GM21737 (cell line): ENCODE data around the gene PTPRG.
"Not testable (repeated sequence)": the region's sequence is repeated elsewhere in the genome, so short reads cannot be mapped to it uniquely, and the experiment has no call there.

Source experiments
- ATAC-seq: cut with Tn5 transposase; IDR thresholded peaks from one replicate; pipeline ENCODE4 v1.9.1; 2021; ENCODE audit warnings: mild to moderate bottlenecking, moderate library complexity; ENCODE audit not compliant: unreplicated experiment

PTPRG gene

DNA sequence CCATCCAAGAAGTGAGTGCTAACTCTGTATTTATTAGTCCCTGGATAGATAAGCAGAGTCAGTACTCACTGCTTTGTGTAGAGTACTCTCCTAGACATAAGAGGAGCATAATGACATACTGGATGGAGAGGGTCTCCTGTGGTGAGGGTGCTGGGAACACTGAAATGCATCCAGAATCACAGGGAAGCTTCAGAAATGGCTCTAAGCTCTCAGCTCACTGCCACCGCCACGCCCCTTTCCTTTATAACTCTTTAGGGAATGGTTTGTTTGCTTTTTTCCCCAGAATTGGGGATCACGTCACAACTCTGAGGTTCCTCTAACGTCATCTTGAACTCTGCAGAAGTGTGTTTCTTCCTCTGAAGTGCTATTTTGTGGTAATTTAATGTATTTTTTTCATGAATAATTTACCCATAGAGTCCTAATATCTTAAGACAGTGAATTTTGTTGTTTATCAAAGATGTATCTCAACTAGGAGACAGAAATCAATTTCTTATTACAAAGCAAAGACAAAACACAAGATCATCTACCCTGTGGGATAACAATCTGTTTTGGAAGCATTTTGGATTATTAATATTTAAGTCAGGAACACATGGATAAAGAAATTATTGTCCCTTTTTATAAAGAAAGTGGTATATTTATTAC is 154.6 kb downstream of the PTPRG start:
- ATAC-seq, result no peak

DNA sequence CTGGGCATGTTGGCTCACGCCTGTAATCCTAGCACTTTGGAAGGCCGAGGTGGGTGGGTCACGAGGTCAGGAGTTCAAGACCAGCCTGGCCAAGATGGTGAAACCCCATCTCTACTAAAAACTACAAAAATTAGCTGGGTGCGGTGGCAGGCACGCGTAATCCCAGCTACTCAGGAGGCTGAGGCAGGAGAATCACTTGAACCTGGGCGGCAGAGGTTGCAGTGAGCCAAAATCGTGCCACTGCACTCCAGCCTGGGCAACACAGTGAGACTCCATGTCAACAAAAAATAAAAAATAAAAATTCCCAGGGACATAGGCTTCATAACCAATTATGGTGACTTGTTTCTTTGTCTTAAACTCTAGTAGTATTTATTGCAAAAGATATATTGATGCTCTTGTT is 155.3 kb downstream of the PTPRG start:
- ATAC-seq, result not testable (repeated sequence)

DNA sequence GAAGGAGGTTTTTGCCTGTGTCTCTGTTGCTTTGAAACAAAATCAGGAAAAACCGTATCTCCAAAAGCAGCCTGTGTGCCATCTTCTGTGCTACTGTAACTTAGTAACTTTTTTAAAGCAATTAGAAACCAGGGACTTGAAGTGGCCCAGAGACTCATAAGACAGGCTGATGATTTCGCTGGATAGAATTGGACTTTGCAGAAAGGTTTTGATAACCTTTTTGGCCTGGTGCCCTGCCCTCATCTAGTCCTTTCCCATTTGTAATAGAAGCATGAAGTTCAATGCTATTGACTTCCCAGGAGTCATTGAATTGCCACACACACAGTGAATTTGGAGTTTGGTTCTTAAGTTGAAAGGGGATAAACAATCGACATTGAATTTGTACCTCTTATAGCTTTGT is 157.2 kb downstream of the PTPRG start:
- no peak for ATAC-seq

DNA sequence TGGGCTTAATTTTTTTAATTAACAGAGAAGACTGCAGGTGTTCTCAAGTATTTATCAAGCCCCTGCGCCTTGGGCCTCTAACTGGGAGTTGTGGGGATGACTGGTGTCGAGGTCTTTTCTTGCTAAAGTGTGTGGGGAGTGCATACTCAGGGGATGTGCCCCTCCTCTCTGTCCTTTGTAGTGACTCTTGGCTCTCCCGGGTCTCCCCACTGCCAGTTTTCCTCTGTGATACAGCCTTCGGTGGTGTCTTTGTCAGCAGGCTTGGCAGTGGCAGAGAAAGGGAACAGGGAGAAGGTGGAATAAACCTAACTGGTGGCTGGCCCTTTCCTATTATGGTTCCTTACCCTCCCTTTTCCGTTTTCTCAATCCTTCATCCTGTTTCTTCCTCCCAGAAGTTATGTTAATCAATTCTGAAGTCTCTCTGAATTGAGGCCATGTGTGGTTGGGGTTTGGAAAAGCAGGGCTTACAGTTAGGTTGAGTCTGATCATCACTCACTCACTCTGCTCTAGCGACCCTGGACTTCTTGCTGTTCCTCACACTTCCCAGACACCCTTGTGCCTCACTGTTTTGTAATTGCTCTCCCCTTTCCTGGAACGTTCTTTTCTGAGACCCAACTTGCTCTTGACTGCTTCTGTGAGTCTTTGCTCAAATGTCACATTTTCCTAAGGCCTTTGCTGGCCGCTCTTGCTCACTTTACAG is 158.1 kb downstream of the PTPRG start:
- ATAC-seq, result no peak

DNA sequence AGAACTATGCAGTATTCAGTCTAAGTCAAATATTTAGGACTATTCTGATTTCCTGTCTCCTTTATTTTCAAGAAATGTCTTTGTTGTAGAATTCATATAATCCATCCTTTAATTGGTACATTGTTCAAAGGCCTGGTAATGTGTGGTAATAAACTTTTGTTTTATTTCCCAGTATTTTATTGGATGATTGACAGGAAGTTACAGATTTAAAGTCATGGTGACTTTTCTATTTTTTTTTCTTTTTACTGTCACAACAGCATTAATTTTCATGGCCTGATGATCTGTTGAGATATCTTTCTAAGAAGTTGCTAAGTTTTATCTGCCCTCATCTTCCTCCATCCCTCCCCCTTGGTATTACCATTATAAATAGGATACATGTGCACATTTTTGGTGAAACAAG is 161.7 kb downstream of the PTPRG start:
- ATAC-seq, result no peak

DNA sequence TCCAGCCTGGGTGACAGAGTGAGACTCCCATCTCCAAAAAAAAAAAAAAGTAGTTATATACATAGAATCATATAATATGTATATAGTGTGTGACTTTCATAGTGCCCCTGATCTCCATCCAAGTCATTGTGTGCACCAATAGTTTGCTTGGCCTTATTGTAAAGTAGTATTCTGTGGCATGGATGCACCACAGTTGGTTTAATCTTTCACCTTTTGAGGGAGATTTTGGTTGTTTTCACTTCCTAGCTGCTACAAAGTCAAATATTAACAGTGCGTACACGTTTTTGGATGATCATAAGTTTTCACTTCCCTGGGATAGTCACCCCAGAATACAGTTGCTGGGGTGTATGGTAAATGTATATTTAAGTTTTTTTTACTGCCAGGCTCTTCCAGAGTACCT is 162.8 kb downstream of the PTPRG start:
- peak; percentile 80 for ATAC-seq

DNA sequence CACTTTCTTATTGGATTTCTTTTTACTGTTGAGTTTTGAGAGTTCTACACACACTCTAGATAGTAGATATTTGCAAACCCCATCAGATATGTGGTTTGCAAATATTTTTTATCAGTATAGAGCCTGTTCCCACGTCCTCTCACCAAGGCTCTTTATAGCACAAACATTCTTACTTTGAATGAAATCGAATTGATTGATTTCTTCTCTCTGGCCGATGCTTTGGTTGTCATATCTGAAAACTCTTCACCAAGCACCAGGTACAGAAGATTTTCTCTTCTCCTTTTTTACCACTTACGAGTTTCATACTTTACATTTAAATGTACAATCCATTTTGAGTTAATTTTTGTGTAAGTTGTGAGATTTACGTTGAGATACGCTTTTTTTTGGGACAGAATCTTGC is 163.4 kb downstream of the PTPRG start:
- ATAC-seq, result peak; percentile 12

DNA sequence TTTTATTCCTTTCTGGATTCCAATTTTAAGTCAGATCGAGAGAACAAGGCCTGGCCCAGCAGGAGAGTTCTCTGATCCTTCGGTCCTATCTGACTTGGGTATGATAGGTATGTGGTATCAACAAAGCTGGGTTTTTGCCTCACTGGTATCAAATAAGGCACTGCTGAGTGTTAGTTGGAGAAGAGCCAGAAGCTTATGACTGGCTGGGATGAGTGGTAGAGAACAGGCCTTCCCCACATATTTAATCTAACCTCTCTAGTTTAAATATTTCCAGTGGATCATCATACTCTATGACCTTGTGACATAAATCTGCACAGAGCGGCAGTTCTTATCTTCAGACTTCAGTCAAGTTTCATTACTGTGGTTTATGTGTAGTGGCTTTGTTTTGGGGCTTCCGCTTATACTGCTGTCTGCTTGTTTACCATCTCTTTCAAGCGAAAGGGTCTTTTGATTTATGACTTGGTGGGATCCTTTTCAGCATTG is 164.5 kb downstream of the PTPRG start:
- ATAC-seq, result no peak

DNA sequence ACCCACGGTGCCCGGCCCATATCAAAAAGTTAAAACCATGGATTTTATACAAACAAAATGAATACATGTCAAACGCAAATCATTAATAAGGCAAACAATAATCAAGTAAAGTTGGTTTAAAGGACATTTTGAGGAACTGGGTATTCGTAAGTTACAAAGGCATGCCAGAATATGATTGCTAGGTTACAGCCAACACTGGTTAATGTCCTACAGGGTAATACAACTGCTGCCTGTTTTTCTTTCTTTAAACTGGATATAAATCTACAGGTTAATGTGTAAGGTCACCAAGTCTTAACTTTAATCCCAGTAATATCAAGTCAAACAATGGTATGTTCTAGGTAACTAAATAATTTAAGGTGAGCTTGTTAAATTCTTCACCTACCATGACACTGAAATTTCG is 166.1 kb downstream of the PTPRG start:
- ATAC-seq, result no peak

DNA sequence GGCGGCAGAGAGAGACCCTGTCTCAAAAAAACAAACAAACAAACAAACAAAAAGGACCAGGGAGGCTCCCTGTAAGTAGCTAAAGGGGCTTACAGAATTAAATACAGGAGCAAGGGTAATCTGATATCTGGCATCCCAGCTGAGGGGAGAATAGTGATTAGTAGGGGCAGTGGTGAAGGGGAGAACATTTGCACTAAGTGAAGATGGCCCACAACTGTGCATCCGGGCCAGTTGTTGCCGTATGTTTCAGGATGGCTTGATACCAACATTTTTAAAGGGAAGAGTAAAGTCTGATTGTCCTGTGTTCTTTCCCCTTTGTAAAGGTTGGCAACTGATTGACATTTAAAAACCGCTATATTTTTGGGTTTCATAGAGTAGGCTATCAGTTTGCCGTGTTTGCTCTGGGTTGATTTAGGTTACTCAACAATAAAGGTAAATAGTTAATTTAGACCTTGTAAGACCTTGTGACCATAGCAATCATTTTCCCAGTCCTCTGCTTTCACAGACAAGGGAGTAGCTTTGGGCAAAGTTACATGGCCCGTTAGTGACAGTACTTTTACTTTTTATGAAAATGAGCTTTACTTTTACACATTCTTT is 167.8 kb downstream of the PTPRG start:
- no peak for ATAC-seq

DNA sequence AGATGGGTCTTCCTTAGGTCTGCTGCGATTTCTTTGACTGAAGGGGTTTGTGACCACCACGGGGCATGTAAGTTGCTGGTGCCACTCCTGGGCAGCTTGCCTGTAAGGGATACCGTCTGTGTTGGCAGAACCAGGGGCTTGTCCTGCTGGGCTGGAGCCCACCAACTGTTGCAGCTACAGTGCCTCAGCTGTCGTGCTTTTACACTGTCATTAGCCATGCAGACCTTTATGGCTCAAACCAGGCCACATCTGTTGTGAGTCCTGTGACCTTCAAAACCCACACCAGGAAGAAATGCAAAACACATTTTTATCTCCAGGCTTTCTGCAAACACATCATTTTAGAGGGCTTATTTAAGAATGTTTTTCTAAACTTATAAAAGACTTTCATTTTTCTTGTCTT is 168.7 kb downstream of the PTPRG start:
- ATAC-seq, result no peak

DNA sequence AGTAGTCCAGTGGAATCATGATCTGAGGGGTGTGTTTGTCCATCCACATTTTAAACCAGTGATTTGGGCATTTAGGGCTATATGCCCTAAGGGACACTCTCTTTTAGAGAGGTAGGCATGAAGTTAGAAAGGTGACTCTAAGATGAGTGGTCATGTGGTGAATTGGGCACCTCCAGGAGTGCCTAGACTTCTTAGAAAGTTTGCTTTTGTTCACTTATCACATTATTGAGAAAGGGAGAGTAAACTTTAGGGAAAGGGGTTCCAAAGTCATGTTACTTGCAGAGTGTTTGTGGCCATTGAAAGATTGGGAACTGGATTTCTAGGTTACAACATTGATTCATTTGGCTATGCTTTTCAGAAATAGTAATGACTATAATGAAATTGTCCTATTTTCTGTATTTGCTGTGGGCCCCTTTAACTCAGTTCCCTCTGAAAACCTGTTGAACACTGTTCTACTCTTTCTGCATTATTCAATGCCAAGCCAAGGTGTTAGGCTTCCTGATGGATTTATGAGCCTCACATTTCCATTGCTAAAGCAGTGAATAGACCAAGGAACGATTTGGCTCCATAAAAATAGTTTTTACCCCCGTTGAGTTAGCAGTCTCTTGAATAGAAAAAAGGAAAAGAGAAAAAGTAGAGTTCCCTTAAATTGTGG is 169.3 kb downstream of the PTPRG start:
- no peak for ATAC-seq

DNA sequence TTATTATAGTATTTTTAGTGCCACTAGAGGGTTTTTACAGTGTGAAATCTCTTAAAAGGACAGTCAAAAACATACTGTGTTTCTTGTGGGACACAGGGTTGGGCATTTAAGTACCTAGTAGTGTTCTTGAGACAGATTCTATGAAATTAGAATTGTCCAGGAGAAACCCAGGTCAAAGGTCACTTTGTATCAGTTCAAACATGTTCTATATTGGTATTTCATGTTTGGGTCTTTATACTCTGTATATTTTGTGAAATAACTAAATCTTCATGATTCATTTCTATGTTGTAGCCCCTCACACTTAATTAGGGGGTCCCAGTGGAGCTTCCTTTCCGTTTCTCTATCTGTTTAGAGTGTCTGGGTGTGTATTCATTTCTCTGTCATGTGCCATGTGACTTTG is 171.6 kb downstream of the PTPRG start:
- ATAC-seq, result no peak

DNA sequence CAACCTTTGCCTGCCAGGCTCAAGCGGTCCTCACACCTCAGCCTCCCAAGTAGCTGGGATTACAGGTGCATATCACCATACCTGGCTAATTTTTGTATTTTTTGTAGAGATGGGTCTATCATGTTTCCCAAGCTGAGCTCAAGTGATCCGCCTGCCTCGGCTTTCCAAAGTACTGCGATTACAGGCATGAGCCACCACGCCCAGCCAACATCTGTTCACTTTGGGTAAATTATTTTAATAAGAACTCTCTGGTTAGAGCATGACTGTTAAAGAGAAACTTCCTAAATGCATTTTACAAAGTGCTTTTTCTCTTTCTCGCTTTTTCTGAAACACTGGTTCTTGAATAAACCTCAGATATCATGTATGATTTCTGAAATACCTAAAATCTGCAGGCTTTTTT is 172.5 kb downstream of the PTPRG start:
- ATAC-seq, result no peak

DNA sequence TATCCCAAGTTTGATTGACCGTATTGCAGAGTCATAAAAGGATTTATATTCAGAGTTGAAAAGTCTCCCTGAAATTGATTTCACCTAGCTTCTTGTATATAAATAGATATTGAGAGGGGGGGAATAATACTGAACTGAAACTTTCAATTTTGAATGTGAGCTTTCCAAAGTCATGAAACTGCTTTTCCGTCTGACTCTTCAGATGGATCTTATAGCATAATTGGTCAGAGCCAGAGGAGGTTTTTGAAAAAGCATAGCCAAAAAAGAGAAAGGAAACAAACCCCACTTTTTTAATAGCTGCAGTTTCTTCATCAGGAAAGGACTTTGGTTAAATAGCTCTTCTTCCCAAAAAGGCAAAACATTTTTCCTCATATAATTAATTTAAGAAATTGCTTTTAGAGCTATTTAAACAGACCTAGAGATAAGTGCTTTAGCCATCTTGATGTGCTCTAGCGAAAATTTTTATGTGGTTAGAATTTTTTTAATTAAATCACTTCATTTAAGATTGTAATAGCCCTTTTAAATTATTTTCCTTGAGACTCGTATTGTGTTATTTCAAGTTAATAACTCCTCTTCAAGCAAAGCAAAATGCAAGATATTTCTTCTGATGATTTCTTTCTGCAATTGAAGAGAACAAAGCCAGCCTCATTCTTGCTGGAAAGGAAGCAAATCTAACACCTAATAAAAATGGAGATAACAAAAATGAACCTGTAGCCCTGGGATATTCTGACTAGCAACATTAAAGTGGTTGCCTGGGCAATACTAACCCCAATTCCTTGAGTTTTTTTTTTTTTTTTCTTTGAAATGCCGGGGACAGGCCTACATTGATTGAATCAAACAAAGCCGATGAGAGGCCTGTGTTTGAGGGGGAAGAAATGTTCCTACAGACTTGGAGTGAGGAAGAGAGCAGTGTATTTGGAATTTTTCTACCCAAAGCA is 173.6 kb downstream of the PTPRG start:
- ATAC-seq, result no peak

DNA sequence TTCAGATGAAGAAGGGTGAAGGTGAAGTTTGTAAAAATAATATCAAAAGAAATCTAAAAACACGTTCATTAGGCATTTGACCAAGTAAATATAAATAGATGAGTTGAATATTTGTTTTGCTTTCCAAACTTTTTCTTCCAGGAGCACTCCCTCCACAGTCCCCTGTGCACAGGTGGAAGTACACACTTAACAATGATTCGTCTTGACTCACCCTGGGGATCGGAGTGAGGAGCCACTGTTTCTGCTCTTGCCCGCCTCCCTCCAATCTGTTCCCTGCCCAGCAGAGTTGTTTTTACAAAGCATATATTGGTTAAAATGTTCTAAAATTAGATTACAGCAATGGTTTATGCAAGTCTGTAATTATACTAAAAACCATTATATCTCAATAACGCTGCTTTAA is 175.1 kb downstream of the PTPRG start:
- no peak for ATAC-seq

DNA sequence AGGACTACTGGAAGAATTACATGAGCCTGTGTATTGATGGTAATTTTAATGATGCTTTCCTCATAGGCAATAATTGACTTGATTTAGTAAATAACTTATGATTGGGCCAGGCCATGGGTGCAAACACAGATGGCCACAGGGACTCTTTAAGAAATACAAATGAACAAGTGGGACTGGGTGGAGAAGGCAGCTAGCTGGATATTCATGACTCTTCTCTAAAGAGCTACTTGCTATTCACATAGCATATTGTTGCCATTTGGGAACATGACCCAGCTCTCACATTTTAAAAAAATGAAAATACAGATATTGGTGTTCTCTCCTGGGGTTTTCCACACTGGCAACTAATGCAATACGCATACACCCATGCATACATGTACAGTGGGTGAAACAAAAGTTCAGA is 178.3 kb downstream of the PTPRG start:
- ATAC-seq, result no peak

DNA sequence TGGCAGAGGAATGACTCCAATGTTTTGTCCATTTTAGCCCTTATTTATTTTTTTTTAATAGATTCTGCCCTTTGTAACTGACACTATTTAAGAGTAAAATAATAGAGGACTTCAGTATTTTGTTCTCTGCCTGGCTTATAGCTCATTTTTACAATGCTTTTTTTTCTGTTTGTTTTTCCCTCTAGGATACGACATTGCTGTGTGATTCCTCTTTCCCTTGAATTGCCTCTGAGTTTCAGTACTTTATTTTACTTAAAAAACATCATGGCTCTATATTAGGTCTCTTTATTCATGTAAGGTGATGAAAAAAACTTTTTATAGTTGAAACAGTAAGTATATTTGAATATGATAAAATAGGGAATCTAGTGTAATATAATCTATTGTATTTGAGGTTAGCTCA is 179.1 kb downstream of the PTPRG start:
- no peak for ATAC-seq

DNA sequence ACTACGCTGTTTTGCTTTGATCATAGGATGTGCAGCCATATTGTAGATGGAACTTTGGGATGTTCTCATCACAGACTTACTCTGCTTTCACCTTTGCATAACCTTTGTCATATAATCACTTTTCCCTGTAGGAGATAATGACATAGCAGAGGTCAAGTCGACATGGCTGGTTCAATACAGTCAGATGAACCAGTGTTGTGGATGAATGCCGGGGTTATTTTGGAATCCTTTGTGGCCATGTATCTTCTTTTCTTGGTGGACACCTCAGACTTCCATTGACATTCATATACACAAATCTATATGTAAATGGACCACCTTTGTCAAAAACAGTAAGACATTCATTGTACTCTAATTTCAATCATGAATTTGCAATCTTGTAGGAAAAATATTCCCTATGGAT is 180.2 kb downstream of the PTPRG start:
- no peak for ATAC-seq

DNA sequence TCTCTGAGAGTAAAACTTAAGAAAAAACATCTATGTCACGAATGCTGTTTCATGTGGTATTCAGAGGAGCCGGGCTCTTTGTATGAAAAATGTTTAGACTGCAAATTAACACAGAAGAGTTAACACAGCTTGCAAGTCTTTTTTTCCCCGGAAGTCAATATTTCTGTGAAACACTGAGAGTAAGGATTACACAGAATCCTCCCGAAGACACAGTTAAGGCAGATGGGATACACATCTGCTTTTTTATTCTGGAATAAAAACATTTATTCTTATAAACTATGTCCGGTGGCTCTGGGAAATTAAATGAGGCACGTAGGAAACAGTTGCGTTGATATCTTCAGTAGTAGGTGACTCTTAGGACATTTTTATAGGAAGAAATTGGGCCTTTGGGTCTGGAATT is 180.6 kb downstream of the PTPRG start:
- no peak for ATAC-seq

DNA sequence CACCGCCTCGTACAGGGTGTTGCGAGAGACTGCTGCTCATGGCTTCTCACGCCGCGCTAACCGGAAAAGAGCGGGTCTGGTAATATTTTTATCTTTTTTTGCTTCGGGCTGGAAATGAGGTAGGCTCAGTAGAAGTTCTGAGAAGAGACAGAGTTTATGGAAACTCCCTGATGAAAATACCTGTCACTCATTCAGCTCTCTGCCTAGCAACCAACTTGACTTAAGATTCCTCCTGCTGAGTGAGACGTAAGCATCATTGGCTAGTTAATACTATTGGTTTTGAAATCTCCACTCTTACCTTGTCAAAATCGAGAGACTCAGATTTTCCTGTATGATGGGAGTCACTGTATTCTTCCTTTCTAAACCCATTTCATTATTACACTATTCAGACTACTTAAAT is 181.7 kb downstream of the PTPRG start:
- no peak for ATAC-seq
